GM12801 (cell line): ENCODE results near the gene MYO1F.

Experiments used
- TF ChIP-seq, protein P1 (sequence below): IDR thresholded peaks from one replicate; pipeline ENCODE4 v1.5.1; 2011; ENCODE audit warnings: control low read depth; ENCODE audit not compliant: insufficient read length; ENCODE audit errors: extremely low read depth

Gene MYO1F

DNA sequence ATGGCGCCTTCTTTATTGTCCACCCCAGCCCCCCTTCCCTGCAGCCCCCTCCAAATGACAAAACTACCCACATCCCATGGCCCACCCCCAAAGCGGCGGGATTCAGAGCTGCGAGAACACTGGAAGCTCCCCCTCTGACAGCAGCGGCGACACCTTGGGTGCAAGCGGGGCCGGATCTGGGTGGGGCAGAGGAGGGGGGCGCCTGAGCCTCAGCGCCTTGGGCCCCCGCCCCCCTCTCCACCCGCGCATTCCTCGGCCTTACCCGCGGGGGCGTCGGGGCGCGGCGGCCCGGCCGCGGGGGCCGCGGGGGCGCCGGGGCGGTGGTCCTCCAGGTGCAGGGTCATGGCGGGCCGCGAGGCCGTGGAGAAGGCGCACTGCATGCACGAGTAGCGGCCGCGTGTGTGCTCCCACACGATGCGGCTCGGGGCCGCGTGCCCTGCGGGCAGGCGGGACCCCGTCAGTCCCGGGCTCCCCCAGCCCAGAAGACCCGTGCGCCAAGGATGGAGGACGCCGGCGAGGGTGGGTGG is 66.6 kb downstream of the MYO1F start:
- TF ChIP-seq, protein P1, sequence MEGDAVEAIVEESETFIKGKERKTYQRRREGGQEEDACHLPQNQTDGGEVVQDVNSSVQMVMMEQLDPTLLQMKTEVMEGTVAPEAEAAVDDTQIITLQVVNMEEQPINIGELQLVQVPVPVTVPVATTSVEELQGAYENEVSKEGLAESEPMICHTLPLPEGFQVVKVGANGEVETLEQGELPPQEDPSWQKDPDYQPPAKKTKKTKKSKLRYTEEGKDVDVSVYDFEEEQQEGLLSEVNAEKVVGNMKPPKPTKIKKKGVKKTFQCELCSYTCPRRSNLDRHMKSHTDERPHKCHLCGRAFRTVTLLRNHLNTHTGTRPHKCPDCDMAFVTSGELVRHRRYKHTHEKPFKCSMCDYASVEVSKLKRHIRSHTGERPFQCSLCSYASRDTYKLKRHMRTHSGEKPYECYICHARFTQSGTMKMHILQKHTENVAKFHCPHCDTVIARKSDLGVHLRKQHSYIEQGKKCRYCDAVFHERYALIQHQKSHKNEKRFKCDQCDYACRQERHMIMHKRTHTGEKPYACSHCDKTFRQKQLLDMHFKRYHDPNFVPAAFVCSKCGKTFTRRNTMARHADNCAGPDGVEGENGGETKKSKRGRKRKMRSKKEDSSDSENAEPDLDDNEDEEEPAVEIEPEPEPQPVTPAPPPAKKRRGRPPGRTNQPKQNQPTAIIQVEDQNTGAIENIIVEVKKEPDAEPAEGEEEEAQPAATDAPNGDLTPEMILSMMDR = no peak

DNA sequence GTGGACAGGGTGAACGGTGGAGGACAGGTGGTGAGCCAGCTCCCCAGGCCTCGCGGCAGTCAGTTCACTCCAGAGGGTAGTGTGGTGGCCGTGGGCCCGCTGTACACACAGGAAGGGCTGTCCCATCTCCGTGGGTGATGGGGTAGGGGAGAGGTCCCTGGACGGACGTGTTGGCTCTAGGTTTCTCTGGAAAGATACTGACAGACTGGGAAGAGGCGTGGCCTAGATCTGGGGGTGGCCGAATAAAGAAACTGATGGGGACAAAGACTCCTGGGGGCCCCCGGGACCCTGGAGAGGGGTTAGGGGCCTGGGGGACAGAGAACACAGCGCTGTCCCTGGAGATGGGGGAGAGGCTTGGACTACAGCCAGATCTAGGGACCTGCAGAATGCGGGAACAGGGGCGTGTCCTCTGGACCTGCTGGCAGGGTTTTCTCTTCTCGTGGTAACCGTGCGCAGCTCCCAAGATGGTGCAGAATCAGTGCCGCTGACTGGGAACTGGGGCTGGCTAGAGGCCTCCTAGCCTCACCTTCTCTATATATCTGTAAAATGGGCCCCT is 70.8 kb downstream of the MYO1F start:
- TF ChIP-seq, protein P1 = no peak

DNA sequence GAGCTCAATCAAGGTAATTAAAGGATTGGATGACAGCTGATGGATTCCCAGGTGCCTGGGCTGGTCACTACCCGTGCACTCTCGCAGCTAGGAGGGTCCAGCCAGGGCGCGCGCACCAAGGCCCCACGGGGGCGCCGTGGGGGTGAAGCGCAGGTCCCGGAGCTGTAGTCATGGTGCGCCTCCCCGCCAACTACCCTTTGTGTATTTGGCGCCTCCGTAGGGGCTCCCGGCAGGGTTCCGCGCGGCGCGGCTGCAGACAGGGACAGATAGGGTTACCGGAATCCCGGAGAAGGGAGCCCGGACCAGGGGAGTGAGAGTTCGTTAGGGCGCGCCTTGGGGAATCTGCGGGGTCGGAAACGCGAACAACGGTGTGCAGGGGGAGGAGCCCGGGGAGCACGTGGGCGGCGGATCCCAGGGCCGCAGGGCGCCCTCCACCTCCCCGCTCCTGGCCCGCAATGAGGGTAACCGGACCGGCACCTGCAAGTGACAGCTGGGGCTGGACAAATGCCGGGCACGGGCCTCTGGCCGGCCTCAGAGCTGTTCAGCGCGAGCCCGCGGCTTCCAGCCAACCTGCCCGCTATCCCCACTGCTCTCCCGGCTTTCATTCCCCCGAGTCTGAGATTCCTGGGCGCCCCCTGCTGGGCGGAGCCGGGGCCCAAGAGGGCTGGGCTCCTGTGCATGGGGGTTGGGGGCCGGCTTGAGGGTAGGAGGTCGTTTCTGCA is 71.4 kb downstream of the MYO1F start:
- TF ChIP-seq, protein P1 = no peak

DNA sequence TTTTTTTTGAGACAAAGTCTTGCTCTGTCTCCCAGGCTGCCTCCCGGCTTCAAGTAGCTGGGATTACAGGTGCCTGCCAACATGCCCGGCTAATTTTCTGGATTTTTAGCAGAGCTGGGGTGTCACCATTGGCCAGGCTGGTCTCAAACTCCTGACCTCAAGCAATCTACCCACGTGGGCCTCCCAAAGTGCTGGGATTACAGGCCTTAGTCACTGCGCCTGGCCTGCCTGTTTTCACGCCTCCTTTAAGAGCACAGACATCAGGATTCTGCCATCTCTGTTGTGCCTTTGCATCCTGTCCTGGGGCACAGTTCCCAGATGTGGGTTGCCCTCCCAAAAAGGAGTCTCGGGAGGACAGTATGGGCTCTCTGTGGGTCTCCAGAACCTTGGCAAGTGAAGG is 72.3 kb downstream of the MYO1F start:
- TF ChIP-seq, protein P1 = no peak

DNA sequence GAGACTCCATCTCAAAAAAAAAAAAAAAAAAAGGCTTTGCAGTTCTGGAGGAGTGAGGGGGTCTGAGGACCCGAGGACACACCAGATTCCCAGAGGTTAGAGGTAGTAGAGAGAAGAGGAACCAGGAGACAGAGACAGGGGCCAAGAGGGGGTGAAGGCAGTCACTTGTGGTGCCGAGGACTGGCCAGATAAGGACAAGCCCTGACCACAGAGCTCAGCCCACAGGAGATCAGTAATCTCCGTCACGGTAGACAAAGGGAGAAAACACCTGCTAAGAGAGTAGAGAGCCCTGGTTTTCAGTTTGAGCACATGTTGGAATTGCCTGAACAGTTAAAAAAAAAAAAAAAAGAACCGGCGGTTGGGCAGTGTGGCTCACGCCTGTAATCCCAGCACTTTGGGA is 73.1 kb downstream of the MYO1F start:
- TF ChIP-seq, protein P1 = no peak

DNA sequence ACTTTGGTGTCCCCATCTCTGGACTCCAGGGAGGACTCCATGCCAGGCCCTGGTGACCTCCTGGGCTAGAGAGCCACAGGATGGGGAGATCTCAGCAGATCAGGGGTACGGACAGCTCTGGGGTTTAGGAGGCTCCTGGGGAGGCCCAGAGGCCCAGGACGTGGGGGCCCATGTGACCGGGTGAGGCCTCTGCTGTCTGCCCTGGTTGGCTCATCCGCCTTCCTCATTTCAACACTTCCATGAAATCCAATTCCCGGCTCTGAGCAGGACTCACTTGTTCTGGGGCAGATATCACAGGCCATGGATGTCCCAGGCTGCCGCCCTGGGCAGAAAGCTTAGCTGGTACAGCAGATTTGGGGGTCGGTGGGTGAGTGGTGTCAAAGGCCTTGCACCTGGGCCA is 73.7 kb downstream of the MYO1F start:
- TF ChIP-seq, protein P1 = no peak

DNA sequence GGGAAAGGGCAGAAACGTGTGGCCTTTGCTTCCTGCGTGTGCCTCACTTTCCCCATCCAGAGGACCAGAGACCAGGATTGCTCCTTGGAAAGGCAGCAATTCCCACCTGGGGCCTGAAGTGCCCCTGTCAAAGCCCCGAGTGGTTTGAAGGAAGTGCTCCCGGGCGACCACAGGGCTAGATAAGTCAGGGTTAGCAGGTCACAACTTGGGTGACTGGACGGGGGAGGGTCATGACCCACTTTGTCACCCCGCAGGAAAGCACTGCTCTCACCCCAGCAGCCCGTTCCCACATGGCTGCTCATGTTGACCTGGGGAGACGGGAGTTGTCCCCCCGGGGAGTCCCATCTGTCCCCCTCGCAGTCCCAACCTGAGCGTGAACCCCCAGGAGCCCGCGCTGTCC is 75.3 kb downstream of the MYO1F start:
- TF ChIP-seq, protein P1 = no peak
